ENCODE data around the gene UBL4A.
"Not testable (repeated sequence)": the region's sequence is repeated elsewhere in the genome, so short reads cannot be mapped to it uniquely, and the experiment has no call there.

Gene UBL4A

DNA sequence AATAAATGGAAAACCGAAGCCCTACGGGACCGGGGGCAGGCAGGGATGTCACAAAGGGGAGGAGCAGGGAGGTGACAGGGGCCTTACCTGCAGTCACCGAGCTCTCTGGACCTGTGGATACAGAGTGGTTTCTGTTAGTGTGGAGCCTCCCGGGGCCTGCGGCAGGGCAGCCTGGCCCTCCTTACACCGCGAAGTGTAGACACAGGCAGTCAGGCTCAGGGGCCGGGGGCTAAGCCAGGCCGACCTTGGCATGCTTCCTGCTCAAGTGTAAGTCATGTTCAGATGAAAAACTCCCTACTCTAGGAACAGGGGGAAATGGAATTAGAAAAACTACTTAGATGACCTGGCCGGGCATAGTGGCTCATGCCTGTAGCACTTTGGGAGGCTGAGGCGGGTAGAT is 25.3 kb upstream of the UBL4A start:
- H3K36me3 ChIP-seq = peaks cover 39% of the 10 kb centered on the region; the same call in 1 of the 2 replicates
- peaks cover 41% of the 10 kb centered on the region for H3K9me3 ChIP-seq
- H3K27me3 ChIP-seq = peaks cover 31% of the 10 kb centered on the region
- H3K9ac ChIP-seq = no peak overlapping the region
- H3K4me1 ChIP-seq = peaks cover 40% of the 10 kb centered on the region
- peak overlapping the region; percentile 58 for H3K27ac ChIP-seq
- TF ChIP-seq Cebpa-rat (IDR thresholded peaks at IDR 0.05) = no peak
- peak overlapping the region; percentile 52 for H3K4me2 ChIP-seq
- no peak overlapping the region for H3K4me3 ChIP-seq
- H4K20me1 ChIP-seq = no peaks in the 10 kb centered on the region

DNA sequence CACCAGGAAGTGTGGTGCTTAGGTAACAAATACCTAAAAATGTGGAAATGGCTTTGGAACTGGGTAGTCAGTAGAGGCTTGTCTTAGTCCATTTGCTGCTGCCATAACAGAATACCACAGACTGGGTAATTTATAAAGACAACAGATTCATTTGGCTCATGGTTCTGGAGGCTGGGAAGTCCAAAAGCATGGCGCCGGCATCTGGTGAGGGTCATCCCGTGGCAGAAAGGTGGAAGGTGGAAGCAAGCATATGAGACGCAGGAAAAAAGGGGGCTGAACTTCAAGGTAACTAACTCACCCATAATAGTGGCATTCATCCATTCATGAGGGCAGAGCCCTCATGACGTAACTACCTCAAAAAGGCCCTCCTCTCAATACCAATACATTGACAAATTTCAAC is 23.0 kb upstream of the UBL4A start:
- Histone ChIP-seq H3K4me3 (no peak overlapping the region), H3K4me2 (no peak overlapping the region), H3K9ac (no peak overlapping the region), H3K4me1 (peaks cover 29% of the 10 kb centered on the region), H3K9me3 (peaks cover 43% of the 10 kb centered on the region), H3K36me3 (peaks cover 58% of the 10 kb centered on the region; the same call in 1 of the 2 replicates), H3K27ac (no peak overlapping the region), H4K20me1 (no peaks in the 10 kb centered on the region), H3K27me3 (peaks cover 37% of the 10 kb centered on the region)
- no peak for TF ChIP-seq Cebpa-rat (IDR thresholded peaks at IDR 0.05)

DNA sequence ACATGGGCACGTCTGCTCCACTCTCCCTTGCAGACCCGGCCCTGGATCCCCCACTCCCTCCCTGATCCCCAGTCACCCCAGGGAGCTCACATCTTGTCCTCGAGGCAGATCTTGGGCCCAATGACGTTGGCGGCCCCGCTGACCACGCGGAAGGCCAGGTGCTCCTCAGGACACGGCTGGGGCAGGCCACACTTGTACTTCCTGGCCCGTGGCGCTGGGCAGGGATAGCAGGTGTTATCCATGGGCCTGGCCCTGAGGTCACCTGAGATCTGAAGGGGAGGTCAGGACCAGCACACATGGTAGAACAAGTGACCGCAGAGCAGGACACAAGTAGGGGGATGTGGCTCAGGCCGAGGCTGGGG is 21.9 kb upstream of the UBL4A start:
- Histone ChIP-seq H3K36me3 (peaks cover 58% of the 10 kb centered on the region; the same call in 1 of the 2 replicates), H3K4me2 (no peak overlapping the region), H3K9ac (no peak overlapping the region), H3K4me1 (peaks cover 23% of the 10 kb centered on the region), H3K9me3 (peaks cover 43% of the 10 kb centered on the region), H3K27ac (no peak overlapping the region), H3K4me3 (no peak overlapping the region), H3K27me3 (peaks cover 37% of the 10 kb centered on the region), H4K20me1 (no peaks in the 10 kb centered on the region)
- no peak for TF ChIP-seq Cebpa-rat (IDR thresholded peaks at IDR 0.05)

GRCh38 chrX:154507673-154508383 is 21.4 kb upstream of the UBL4A start:
- Histone ChIP-seq H3K27ac (no peak overlapping the region), H3K4me1 (peaks cover 18% of the 10 kb centered on the region), H3K36me3 (peaks cover 58% of the 10 kb centered on the region; the same call in 1 of the 2 replicates), H3K27me3 (peaks cover 39% of the 10 kb centered on the region), H3K4me2 (no peak overlapping the region), H3K9me3 (peaks cover 43% of the 10 kb centered on the region), H4K20me1 (no peaks in the 10 kb centered on the region), H3K9ac (no peak overlapping the region), H3K4me3 (no peak overlapping the region)
- TF ChIP-seq Cebpa-rat (IDR thresholded peaks at IDR 0.05) = no peak

DNA sequence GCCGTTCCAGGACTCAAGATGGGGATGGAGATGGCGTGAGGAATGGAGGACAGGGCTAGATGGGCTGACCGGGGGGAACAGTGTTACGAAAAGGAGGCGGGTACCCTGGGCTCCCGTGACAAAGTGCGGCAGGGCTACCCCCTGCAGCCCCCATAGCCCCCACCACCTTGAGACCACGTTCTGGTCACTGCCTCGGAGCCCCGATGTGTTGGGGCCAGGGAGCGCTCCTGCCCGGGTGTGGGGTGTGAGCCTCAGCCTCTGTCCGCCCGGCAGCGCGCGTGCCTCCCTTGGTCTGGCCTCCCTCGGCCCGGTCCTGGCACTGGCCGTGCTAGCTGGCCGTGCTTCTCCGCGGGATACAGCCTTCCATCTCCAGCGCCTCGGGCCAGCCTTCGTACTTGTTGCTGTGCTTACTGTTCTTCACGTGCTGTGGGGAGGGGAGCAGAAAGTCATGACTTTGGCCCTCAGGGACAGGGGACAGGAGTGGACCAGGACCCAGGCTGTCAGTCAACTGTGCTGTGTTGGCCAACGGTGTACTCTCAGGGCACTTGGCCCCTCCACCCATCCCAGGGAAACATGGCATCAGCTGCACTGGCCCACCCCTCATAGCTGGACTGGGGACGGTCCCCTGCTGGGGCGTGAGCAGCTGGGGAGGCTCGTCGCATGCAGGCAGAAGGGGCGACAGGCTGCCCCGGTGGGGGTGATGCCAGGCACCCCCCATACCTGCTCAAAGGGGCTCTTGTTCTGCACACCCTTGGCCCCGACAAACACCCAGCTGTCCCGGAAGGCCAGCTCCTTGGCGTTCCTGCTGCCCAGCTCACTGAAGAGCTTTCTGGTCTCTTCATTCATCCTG is 20.3 kb upstream of the UBL4A start:
- peaks cover 7% of the 10 kb centered on the region for H3K4me1 ChIP-seq
- no peak overlapping the region for H3K27ac ChIP-seq
- peaks cover 44% of the 10 kb centered on the region for H3K27me3 ChIP-seq
- H3K9me3 ChIP-seq = peaks cover 43% of the 10 kb centered on the region
- H4K20me1 ChIP-seq = no peaks in the 10 kb centered on the region
- H3K4me2 ChIP-seq = no peak overlapping the region
- H3K4me3 ChIP-seq = no peak overlapping the region
- no peak for TF ChIP-seq Cebpa-rat (IDR thresholded peaks at IDR 0.05)
- no peak overlapping the region for H3K9ac ChIP-seq
- peaks cover 51% of the 10 kb centered on the region; the same call in 1 of the 2 replicates for H3K36me3 ChIP-seq

DNA sequence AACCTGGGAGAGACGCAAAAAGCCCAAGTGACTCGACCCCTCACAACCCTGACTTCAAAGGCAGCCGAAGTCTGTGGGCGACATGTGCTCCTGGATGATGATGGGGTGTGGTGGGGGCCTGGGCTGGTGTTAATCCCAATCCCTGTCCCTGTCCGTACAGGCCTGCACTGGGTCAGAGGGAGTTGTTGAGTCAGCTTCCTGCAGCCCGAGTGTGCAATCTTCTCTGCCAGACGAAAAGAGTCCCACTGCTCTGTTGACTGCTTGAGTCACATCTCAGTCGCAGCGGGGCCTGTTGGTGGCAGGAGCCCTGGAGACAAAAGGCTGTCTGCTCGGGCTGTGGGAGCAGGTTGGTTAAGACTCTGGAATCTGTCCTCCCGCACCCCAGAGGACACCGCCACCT is 19.3 kb upstream of the UBL4A start:
- TF ChIP-seq Cebpa-rat (IDR thresholded peaks at IDR 0.05) = no peak
- Histone ChIP-seq H3K9ac (no peak overlapping the region), H3K36me3 (peaks cover 50% of the 10 kb centered on the region; the same call in 1 of the 2 replicates), H3K27ac (no peak overlapping the region), H3K4me1 (no peaks in the 10 kb centered on the region), H3K4me3 (no peak overlapping the region), H3K27me3 (peaks cover 35% of the 10 kb centered on the region), H4K20me1 (no peaks in the 10 kb centered on the region), H3K9me3 (peaks cover 43% of the 10 kb centered on the region), H3K4me2 (no peak overlapping the region)

- no peak overlapping the region for H3K9ac ChIP-seq
- no peak overlapping the region for H3K4me3 ChIP-seq
- peaks cover 28% of the 10 kb centered on the region for H3K9me3 ChIP-seq
- peaks cover 31% of the 10 kb centered on the region; the same call in 1 of the 2 replicates for H3K36me3 ChIP-seq
- H3K4me1 ChIP-seq = 0 out of 2 replicates have a peak, but pooled peaks cover under 1% of the 10 kb centered on the region
- no peaks in the 10 kb centered on the region for H4K20me1 ChIP-seq
- TF ChIP-seq Cebpa-rat (IDR thresholded peaks at IDR 0.05) = no peak
- H3K4me2 ChIP-seq = no peak overlapping the region
- peaks cover 31% of the 10 kb centered on the region for H3K27me3 ChIP-seq
- H3K27ac ChIP-seq = no peak overlapping the region
Observed at GRCh38 chrX:154502989-154503388, 16.6 kb upstream of the UBL4A start.

DNA sequence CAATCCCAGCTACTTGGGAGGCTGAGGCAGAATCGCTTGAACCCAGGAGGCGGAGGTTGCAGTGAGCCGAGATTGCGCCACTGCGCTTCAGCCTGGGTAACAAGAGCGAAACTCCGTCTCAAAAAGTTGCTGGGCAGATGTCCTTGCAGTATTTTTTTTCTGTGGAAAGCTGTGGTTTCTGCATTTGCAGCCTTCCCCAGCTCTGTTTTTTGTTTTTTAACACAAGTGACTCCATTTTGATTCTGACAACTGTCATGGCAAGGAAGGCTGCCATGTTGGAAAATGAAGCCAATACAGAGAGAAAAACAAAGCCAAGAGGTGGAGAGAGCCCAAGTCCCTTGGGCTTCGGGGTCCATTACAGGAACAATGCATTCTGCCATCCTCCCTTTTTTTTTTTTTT is 15.7 kb upstream of the UBL4A start:
- H3K36me3 ChIP-seq = peaks cover 23% of the 10 kb centered on the region; the same call in 1 of the 2 replicates
- H3K27ac ChIP-seq = no peak overlapping the region
- H3K4me2 ChIP-seq = no peak overlapping the region
- H3K4me3 ChIP-seq = no peak overlapping the region
- no peak overlapping the region for H3K9ac ChIP-seq
- H3K27me3 ChIP-seq = peaks cover 39% of the 10 kb centered on the region
- no peaks in the 10 kb centered on the region for H4K20me1 ChIP-seq
- 0 out of 2 replicates have a peak, but pooled peaks cover 6% of the 10 kb centered on the region for H3K4me1 ChIP-seq
- peaks cover 20% of the 10 kb centered on the region for H3K9me3 ChIP-seq
- no peak for TF ChIP-seq Cebpa-rat (IDR thresholded peaks at IDR 0.05)

- H4K20me1 ChIP-seq = not testable (repeated sequence)
Observed at GRCh38 chrX:154501423-154501822, 15.0 kb upstream of the UBL4A start.

DNA sequence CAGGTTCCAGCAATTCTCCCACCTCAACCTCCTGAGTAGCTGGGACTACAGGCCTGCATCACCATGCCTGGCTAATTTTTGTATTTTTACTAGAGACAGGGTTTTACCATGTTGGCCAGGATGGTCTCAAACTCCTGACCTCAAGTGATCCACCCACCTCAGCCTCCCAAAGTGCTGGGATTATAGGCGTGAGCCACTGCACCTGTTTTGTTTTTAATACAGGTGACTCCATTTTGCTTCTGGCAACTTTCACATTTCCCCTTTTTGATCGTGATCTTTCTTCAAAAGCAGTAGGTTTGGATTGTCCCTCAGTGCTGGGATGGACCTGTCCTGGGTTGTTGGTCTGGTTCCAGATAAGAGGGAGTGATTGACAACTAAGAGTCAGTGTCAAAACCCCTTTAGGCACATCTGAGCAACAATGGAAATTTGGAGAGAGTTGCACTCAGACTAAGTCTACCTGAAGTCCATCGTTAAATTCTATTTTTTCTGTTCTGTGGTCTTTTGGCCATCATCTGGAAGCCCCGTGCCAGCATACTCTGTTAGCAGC is 10.2 kb upstream of the UBL4A start:
- not testable (repeated sequence) for H3K4me2 ChIP-seq, H3K27ac ChIP-seq, H3K9me3 ChIP-seq, H3K9ac ChIP-seq, H3K36me3 ChIP-seq, H3K4me1 ChIP-seq, H3K4me3 ChIP-seq, H4K20me1 ChIP-seq
- H3K27me3 ChIP-seq = peaks cover 58% of the 10 kb centered on the region

More at GRCh38 chrX:154501423-154501822, 15.0 kb upstream of the UBL4A start:
- H3K4me1 ChIP-seq, H3K27ac ChIP-seq, H3K9ac ChIP-seq, H3K4me2 ChIP-seq, H3K4me3 ChIP-seq: not testable (repeated sequence)
- H3K27me3 ChIP-seq = peaks cover 46% of the 10 kb centered on the region
- peaks cover 15% of the 10 kb centered on the region for H3K9me3 ChIP-seq
- peaks cover 16% of the 10 kb centered on the region; the same call in 1 of the 2 replicates for H3K36me3 ChIP-seq

Measured in BLaER1 (cell line).